NOMO-1 treated with dmso at 0.1 percent for 144 hours (cell line): ENCODE data around the gene LRSAM1.

Source experiments
- DNase-seq: peaks from one replicate; lab custom pipeline; 2025; ENCODE audit not compliant: unreplicated experiment; lab: John Stamatoyannopoulos, UW

The LRSAM1 gene

DNA sequence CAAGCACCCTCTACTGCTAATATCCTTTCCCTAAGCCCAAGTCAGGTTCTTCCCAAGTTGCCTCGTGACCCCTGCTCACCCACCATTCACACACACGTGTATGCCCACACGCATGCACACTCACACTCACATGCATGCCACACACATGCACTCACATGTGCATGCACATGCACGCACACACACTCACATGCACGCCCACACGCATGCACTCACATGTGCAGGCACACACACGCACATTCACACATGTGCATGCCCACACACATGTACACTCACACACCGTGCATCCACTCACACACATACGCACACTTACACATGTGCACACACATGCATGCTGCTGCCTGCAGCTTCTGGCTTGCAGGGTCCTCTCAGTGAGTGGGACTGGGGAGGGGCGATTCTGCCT lies 97.9 kb downstream of the LRSAM1 start:
- DNase-seq: no peak

DNA sequence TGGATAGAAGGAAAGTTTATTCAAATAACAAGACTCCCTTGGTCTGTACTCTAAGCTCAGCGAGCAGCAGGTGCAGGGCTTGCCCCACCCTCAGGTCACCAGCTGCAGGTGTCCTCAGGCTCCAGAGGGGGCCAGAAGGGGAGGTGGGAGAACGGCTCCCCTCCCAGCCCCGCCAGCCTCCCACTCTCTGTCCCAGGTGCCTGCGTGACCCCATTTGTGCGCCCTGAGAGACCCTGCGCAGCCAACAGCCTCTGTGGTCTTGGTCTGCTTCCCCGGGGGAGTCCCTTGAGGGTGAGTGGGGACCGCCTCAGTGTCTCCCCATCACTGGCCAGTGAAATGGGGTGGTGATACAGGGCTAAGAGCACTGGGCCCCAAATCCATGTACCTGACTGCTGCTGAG lies 98.4 kb downstream of the LRSAM1 start:
- no peak for DNase-seq

GRCh38 chr9:127550282-127550681 lies 99.0 kb downstream of the LRSAM1 start:
- no peak for DNase-seq

DNA sequence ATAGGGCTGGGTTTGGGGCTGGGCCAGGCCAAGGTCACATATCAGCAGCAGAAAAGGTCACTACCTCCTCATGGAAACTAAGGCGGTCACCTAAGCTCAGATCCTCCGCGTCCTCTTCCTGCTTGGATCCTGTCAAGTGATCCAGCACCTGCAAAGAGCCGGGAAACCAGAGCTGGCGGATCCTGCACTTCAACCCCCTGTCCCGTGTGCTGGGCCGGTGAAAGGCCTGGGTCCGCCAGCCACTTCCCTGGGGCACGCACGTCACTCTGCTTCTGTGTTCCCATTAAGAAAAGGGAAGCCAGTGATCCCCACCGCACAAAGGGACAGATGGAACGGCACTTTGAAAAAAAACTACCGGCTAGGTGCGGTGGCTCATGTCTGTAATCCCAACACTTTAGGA lies 99.4 kb downstream of the LRSAM1 start:
- no peak for DNase-seq
